ENCODE measurements around the gene ASB13. TPM values are rescaled to one million over a fixed set of nuclear protein-coding genes. Genes with fewer than 3 reads are reported as not detected.

The ASB13 gene
- total and polyA plus RNA-seq, 10 of the 15 experiments (the other 5 are each of a cell fraction or from before 2014, with no cell fraction given) = 0.02 to 0.59 (median 0.10) TPM; not detected in 2

- TF ChIP-seq ZBTB40 (IDR thresholded peaks at IDR 0.05; ENCODE audit: borderline replicate concordance) (no peak), WRNIP1 (IDR thresholded peaks at IDR 0.05; ENCODE audit: borderline replicate concordance, low read depth, low read length) (no peak)
These were observed 27.9 kb downstream of the ASB13 start (continued) for GRCh38 chr10:5638494-5638893.

GRCh38 chr10:5634918-5635317, 31.5 kb downstream of the ASB13 start:
- Histone ChIP-seq H3K9me3 (replicated peaks; ENCODE audit: control insufficient read depth, insufficient read depth, low read length) (no peaks in the 10 kb centered on the region), H2AFZ (ENCODE audit: control insufficient read depth, low read depth, low read length) (no peak overlapping the region), H3K27me3 (replicated peaks in 1 of 2; ENCODE audit: control insufficient read depth in 2 of 2, insufficient read depth in 2 of 2, low read length in 1 of 2) (no peaks in the 10 kb centered on the region; a peak in 1 of 4 replicates), H3K36me3 (ENCODE audit: control insufficient read depth in 2 of 2, insufficient read depth in 2 of 2, low read length in 1 of 2) (no peaks in the 10 kb centered on the region), H3K4me2 (ENCODE audit: control insufficient read depth, insufficient read depth) (no peak overlapping the region), H4K20me1 (ENCODE audit: control insufficient read depth, insufficient read depth) (no peaks in the 10 kb centered on the region), H3K9ac (ENCODE audit: control insufficient read depth, insufficient read depth, low read length) (no peak overlapping the region), H3K79me2 (ENCODE audit: control insufficient read depth, insufficient read depth, low read length) (no peaks in the 10 kb centered on the region), H3K4me3 (no peak overlapping the region), H3K4me1 (ENCODE audit: control insufficient read depth, insufficient read depth, low read length) (no peaks in the 10 kb centered on the region), H3K27ac (ENCODE audit: control insufficient read depth, insufficient read depth) (no peak overlapping the region)
- no peak for DNase-seq (ENCODE audit: low read depth, low spot score)
- ChIA-PET CTCF (interaction anchor here (2.5 to 21.3 kb wide), 2 partner anchors 12 to 195 kb away, joined by 11 to 535 read pairs; no protein-coding TSS in a partner anchor), POLR2A (no interaction called here), SMC1A (ENCODE audit: uncharacterized antibody, unreplicated experiment) (interaction anchor here (1.4 kb wide), 1 partner anchor 12 kb away, joined by 3 read pairs; no protein-coding TSS in a partner anchor), RAD21 (ENCODE audit: unreplicated experiment) (no interaction called here)
- BruUV-seq (replicated peaks) = no TSS peak
- intact Hi-C loops (cut with micrococcal nuclease; ENCODE audit: unreplicated experiment) (no loop called here), in situ Hi-C loops (cut with MboI) (no loop called here)
- WGBS (ENCODE audit: insufficient coverage, insufficient replicate concordance, low lambda C conversion rate, missing lambda C conversion rate) = 67% methylated on average over 7 of the region's 7 CpGs
- ATAC-seq = no peak
- TF ChIP-seq KDM1A (IDR thresholded peaks at IDR 0.05; ENCODE audit: borderline replicate concordance) (no peak), ZBTB40 (IDR thresholded peaks at IDR 0.05; ENCODE audit: borderline replicate concordance) (no peak), NFYA (IDR thresholded peaks at IDR 0.05; ENCODE audit: borderline replicate concordance, low read depth, low read length) (no peak), BACH1 (IDR thresholded peaks at IDR 0.05; ENCODE audit: borderline replicate concordance) (no peak), BRCA1 (IDR thresholded peaks at IDR 0.05; ENCODE audit: low read depth, low read length) (no peak), EZH2 (IDR thresholded peaks at IDR 0.05; ENCODE audit: borderline replicate concordance, control insufficient read depth, low read depth, low read length) (no peak), FOS (IDR thresholded peaks at IDR 0.05; ENCODE audit: borderline replicate concordance, extremely low read depth, insufficient read length) (no peak), TCF12 (IDR thresholded peaks at IDR 0.05; ENCODE audit: low read depth, low read length) (no peak), SMAD1 (IDR thresholded peaks at IDR 0.05; ENCODE audit: low read depth, partially characterized antibody) (no peak), MTA3 (IDR thresholded peaks at IDR 0.05; ENCODE audit: borderline replicate concordance, low read length) (no peak), RAD21 (IDR thresholded peaks at IDR 0.05; ENCODE audit: insufficient read depth, low read depth, low read length) (no peak), POLR2AphosphoS5 (IDR thresholded peaks at IDR 0.05; ENCODE audit: low read length) (no peak), MYC (IDR thresholded peaks at IDR 0.05; ENCODE audit: insufficient read depth, insufficient read length, insufficient replicate concordance, low read length, severe bottlenecking) (no peak), CBX3 (IDR thresholded peaks at IDR 0.05; ENCODE audit: borderline replicate concordance, low read depth) (no peak)
- no peak for FAIRE-seq
